ENCODE results near the gene NELL2.

DNA sequence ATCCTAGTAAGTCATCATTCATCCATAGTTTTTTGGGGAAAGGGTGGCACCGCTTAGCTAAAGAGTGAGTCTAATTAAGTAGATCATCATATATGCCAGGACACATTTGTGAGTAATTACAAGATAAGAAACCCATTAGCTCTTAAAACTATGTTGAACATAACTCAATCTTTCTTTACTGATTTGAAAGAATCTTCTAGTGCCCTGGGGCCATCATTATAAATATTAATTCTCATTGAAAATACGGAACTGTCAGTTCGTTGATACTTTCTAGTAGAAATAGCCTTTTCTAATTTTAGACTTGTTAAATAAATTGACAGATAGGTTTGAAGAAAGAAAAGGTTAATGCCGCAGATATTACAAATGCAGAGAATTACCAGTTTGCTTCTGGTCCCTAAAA is 312.6 kb downstream of the NELL2 start:
- TF ChIP-seq, protein P1, sequence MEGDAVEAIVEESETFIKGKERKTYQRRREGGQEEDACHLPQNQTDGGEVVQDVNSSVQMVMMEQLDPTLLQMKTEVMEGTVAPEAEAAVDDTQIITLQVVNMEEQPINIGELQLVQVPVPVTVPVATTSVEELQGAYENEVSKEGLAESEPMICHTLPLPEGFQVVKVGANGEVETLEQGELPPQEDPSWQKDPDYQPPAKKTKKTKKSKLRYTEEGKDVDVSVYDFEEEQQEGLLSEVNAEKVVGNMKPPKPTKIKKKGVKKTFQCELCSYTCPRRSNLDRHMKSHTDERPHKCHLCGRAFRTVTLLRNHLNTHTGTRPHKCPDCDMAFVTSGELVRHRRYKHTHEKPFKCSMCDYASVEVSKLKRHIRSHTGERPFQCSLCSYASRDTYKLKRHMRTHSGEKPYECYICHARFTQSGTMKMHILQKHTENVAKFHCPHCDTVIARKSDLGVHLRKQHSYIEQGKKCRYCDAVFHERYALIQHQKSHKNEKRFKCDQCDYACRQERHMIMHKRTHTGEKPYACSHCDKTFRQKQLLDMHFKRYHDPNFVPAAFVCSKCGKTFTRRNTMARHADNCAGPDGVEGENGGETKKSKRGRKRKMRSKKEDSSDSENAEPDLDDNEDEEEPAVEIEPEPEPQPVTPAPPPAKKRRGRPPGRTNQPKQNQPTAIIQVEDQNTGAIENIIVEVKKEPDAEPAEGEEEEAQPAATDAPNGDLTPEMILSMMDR (IDR thresholded peaks at IDR 0.05): no peak
- no peak for TF ChIP-seq POLR2A (IDR thresholded peaks at IDR 0.05)
